ENCODE results near the gene CPM.
"Not testable (repeated sequence)": the region's sequence is repeated elsewhere in the genome, so short reads cannot be mapped to it uniquely, and the experiment has no call there.

CPM gene

GRCh38 chr12:68807576-68808387 is 125.2 kb downstream of the CPM start, which contains the start of gene MDM2:
TSS of gene MDM2 (plus strand) at chr12:68808177. CDS start at chr12:68808478, 301 bp downstream.
- H3K27ac ChIP-seq (ENCODE audit: low read depth, low read length) = peak within 1 kb of the TSS; percentile 96
- H3K4me3 ChIP-seq (ENCODE audit: low read depth in 1 of 2, low read length in 2 of 2) = peak within 1 kb of the TSS; percentile 79 to 98
- H3K27me3 ChIP-seq (ENCODE audit: control insufficient read depth in 1 of 2, insufficient read depth in 2 of 2, low read length in 2 of 2) = no peaks in the 10 kb centered on the region
- peaks cover 9% of the 10 kb centered on the region for H3K36me3 ChIP-seq (ENCODE audit: insufficient read depth, low read length)
- H3K9ac ChIP-seq (ENCODE audit: low read length) = peak within 1 kb of the TSS; percentile 90
- peaks cover 16% of the 10 kb centered on the region for H3K4me1 ChIP-seq (ENCODE audit: insufficient read depth, low read length)
- H3K9me3 ChIP-seq (ENCODE audit: low read length) = no peaks in the 10 kb centered on the region

- peak overlapping the region; percentile 96 for H3K27ac ChIP-seq (ENCODE audit: low read depth, low read length)
- H3K36me3 ChIP-seq (ENCODE audit: insufficient read depth, low read length); H3K9me3 ChIP-seq (ENCODE audit: low read length); H3K27me3 ChIP-seq (ENCODE audit: control insufficient read depth in 1 of 2, insufficient read depth in 2 of 2, low read length in 2 of 2): not testable (repeated sequence)
- peak overlapping the region; percentile 90 for H3K9ac ChIP-seq (ENCODE audit: low read length)
- peak overlapping the region; percentile 79 to 98 for H3K4me3 ChIP-seq (ENCODE audit: low read depth in 1 of 2, low read length in 2 of 2)
- peaks cover 10% of the 10 kb centered on the region for H3K4me1 ChIP-seq (ENCODE audit: insufficient read depth, low read length)
Observed at GRCh38 chr12:68807274-68807575, 125.7 kb downstream of the CPM start.

- Histone ChIP-seq H3K4me3 (ENCODE audit: low read depth in 1 of 2, low read length in 2 of 2) (no peak overlapping the region), H3K27ac (ENCODE audit: low read depth, low read length) (no peak overlapping the region), H3K27me3 (ENCODE audit: control insufficient read depth in 1 of 2, insufficient read depth in 2 of 2, low read length in 2 of 2) (no peaks in the 10 kb centered on the region)
Observed at GRCh38 chr12:68806488-68807237, 126.3 kb downstream of the CPM start.

GRCh38 chr12:68805592-68806120 is 127.3 kb downstream of the CPM start:
- H3K36me3 ChIP-seq (ENCODE audit: insufficient read depth, low read length) = peaks cover 5% of the 10 kb centered on the region
- H3K4me1 ChIP-seq (ENCODE audit: insufficient read depth, low read length) = peaks cover 9% of the 10 kb centered on the region
- no peak overlapping the region for H3K27ac ChIP-seq (ENCODE audit: low read depth, low read length)
- no peak overlapping the region for H3K9ac ChIP-seq (ENCODE audit: low read length)
- no peaks in the 10 kb centered on the region for H3K9me3 ChIP-seq (ENCODE audit: low read length)
- no peaks in the 10 kb centered on the region for H3K27me3 ChIP-seq (ENCODE audit: control insufficient read depth in 1 of 2, insufficient read depth in 2 of 2, low read length in 2 of 2)
- no peak overlapping the region for H3K4me3 ChIP-seq (ENCODE audit: low read depth in 1 of 2, low read length in 2 of 2)

More at GRCh38 chr12:68806488-68807237, 126.3 kb downstream of the CPM start:
- H3K9ac ChIP-seq (ENCODE audit: low read length) = no peak overlapping the region
- peaks cover 5% of the 10 kb centered on the region for H3K36me3 ChIP-seq (ENCODE audit: insufficient read depth, low read length)
- H3K4me1 ChIP-seq (ENCODE audit: insufficient read depth, low read length) = peaks cover 9% of the 10 kb centered on the region
- H3K9me3 ChIP-seq (ENCODE audit: low read length) = no peaks in the 10 kb centered on the region

GRCh38 chr12:68804657-68805591 is 128.0 kb downstream of the CPM start:
- no peak overlapping the region for H3K27ac ChIP-seq (ENCODE audit: low read depth, low read length)
- no peaks in the 10 kb centered on the region for H3K9me3 ChIP-seq (ENCODE audit: low read length)
- no peaks in the 10 kb centered on the region for H3K27me3 ChIP-seq (ENCODE audit: control insufficient read depth in 1 of 2, insufficient read depth in 2 of 2, low read length in 2 of 2)
- H3K4me1 ChIP-seq (ENCODE audit: insufficient read depth, low read length) = peaks cover 9% of the 10 kb centered on the region
- peaks cover 4% of the 10 kb centered on the region for H3K36me3 ChIP-seq (ENCODE audit: insufficient read depth, low read length)
- H3K4me3 ChIP-seq (ENCODE audit: low read depth in 1 of 2, low read length in 2 of 2) = no peak overlapping the region
- no peak overlapping the region for H3K9ac ChIP-seq (ENCODE audit: low read length)

- Histone ChIP-seq H3K27ac (ENCODE audit: low read depth, low read length) (no peak overlapping the region), H3K9me3 (ENCODE audit: low read length) (no peaks in the 10 kb centered on the region), H3K4me1 (ENCODE audit: insufficient read depth, low read length) (peaks cover 3% of the 10 kb centered on the region), H3K27me3 (ENCODE audit: control insufficient read depth in 1 of 2, insufficient read depth in 2 of 2, low read length in 2 of 2) (no peaks in the 10 kb centered on the region), H3K36me3 (ENCODE audit: insufficient read depth, low read length) (no peaks in the 10 kb centered on the region), H3K4me3 (ENCODE audit: low read depth in 1 of 2, low read length in 2 of 2) (no peak overlapping the region), H3K9ac (ENCODE audit: low read length) (no peak overlapping the region)
Observed at GRCh38 chr12:68803948-68804656, 128.9 kb downstream of the CPM start.

- not testable (repeated sequence) for H3K27ac ChIP-seq (ENCODE audit: low read depth, low read length); H3K27me3 ChIP-seq (ENCODE audit: control insufficient read depth in 1 of 2, insufficient read depth in 2 of 2, low read length in 2 of 2)
Observed at GRCh38 chr12:68802911-68803651, 129.9 kb downstream of the CPM start.

GRCh38 chr12:68802372-68802745 is 130.6 kb downstream of the CPM start:
- H3K27ac ChIP-seq (ENCODE audit: low read depth, low read length); H3K9me3 ChIP-seq (ENCODE audit: low read length); H3K36me3 ChIP-seq (ENCODE audit: insufficient read depth, low read length); H3K4me3 ChIP-seq (ENCODE audit: low read depth in 1 of 2, low read length in 2 of 2); H3K9ac ChIP-seq (ENCODE audit: low read length); H3K4me1 ChIP-seq (ENCODE audit: insufficient read depth, low read length); H3K27me3 ChIP-seq (ENCODE audit: control insufficient read depth in 1 of 2, insufficient read depth in 2 of 2, low read length in 2 of 2): not testable (repeated sequence)

More at GRCh38 chr12:68802911-68803651, 129.9 kb downstream of the CPM start:
- H3K4me3 ChIP-seq (ENCODE audit: low read depth in 1 of 2, low read length in 2 of 2); H3K9me3 ChIP-seq (ENCODE audit: low read length); H3K9ac ChIP-seq (ENCODE audit: low read length); H3K4me1 ChIP-seq (ENCODE audit: insufficient read depth, low read length); H3K36me3 ChIP-seq (ENCODE audit: insufficient read depth, low read length): not testable (repeated sequence)

Measured in muscle layer of colon (tissue), 2 donors.